Right ventricle myocardium superior (tissue), 1 donor: ENCODE data around the gene SIX1. TPM values are rescaled to one million over a fixed set of nuclear protein-coding genes. Genes with fewer than 3 reads are reported as not detected.

Experiments used
- ATAC-seq: fragments of 200-7000 bp; cut with Tn5 transposase; one replicate; pipeline ENCODE4 v1.9.1; 2020; ENCODE audit warnings: mild to moderate bottlenecking; ENCODE audit not compliant: poor library complexity
- DNase-seq: peaks from one replicate; pipeline ENCODE4 v3.0.0-alpha.2; 2020
- intact Hi-C: fragments of 100-400 bp; cut with DNase I; formaldehyde crosslinking; loops from one replicate; pipeline ENCODE4 v1.11.2; 2022
- total RNA-seq: library from RNA; stranded (reverse); fragmentation: NEBNext Ultra II Directional; extraction: Animal tissue kit (Norgen Biotek cat#: 25700); gene quantifications from one replicate; pipeline ENCODE4 v1.2.1, GENCODE V29; 2021
- donor health status: DM: no; HTN: yes; CAD: no; lungs with severe emphysema.

Gene SIX1
- total RNA-seq, 1 donor from 2014 or later = not detected

GRCh38 chr14:60645126-60645741 lies 4.0 kb downstream of the SIX1 start:
- intact Hi-C loops = no loop called here
- DNase-seq (no peak), ATAC-seq (no peak)

GRCh38 chr14:60644666-60645065 lies 4.6 kb downstream of the SIX1 start:
- intact Hi-C loops = no loop called here
- DNase-seq = no peak

GRCh38 chr14:60643463-60644314 lies 5.6 kb downstream of the SIX1 start:
- ATAC-seq = no peak
- no peak for DNase-seq
- intact Hi-C loops = no loop called here

More at GRCh38 chr14:60644666-60645065, 4.6 kb downstream of the SIX1 start:
- ATAC-seq = no peak

GRCh38 chr14:60643141-60643462 lies 6.2 kb downstream of the SIX1 start:
- DNase-seq = no peak

GRCh38 chr14:60642270-60643140 lies 6.8 kb downstream of the SIX1 start:
- intact Hi-C loops = no loop called here
- no peak for ATAC-seq

More at GRCh38 chr14:60643141-60643462, 6.2 kb downstream of the SIX1 start:
- no peak for ATAC-seq
- intact Hi-C loops = no loop called here

GRCh38 chr14:60641742-60642269 lies 7.5 kb downstream of the SIX1 start:
- intact Hi-C loops = no loop called here
- ATAC-seq (no peak), DNase-seq (no peak)

More at GRCh38 chr14:60642270-60643140, 6.8 kb downstream of the SIX1 start:
- no peak for DNase-seq

GRCh38 chr14:60640859-60641741 lies 8.2 kb downstream of the SIX1 start:
- intact Hi-C loops = no loop called here
- DNase-seq (no peak), ATAC-seq (no peak)

GRCh38 chr14:60639674-60640073 lies 9.6 kb downstream of the SIX1 start:
- ATAC-seq = no peak
- intact Hi-C loops = no loop called here
- DNase-seq = no peak

GRCh38 chr14:60637479-60638315 lies 11.6 kb downstream of the SIX1 start:
- no peak for DNase-seq
- ATAC-seq = no peak
- intact Hi-C loops = no loop called here

GRCh38 chr14:60636879-60637478 lies 12.3 kb downstream of the SIX1 start:
- no peak for ATAC-seq
- intact Hi-C loops = no loop called here
- no peak for DNase-seq

- intact Hi-C loops = no loop called here
- no peak for DNase-seq
- no peak for ATAC-seq
These were observed 15.1 kb downstream of the SIX1 start for GRCh38 chr14:60634153-60634552.

- ATAC-seq = no peak
- intact Hi-C loops = no loop called here
- no peak for DNase-seq
These were observed 16.5 kb downstream of the SIX1 start for GRCh38 chr14:60632777-60633176.

GRCh38 chr14:60632257-60632656 lies 17.0 kb downstream of the SIX1 start:
- no peak for ATAC-seq
- intact Hi-C loops = no loop called here
- DNase-seq = no peak

- DNase-seq (no peak), ATAC-seq (no peak)
- intact Hi-C loops = no loop called here
These were observed 17.4 kb downstream of the SIX1 start for GRCh38 chr14:60631842-60632241.

- ATAC-seq (no peak), DNase-seq (no peak)
- intact Hi-C loops = no loop called here
These were observed 19.1 kb downstream of the SIX1 start for GRCh38 chr14:60630129-60630528.

- no peak for ATAC-seq
- intact Hi-C loops = loop anchor here (5.0 kb wide), 1 partner anchor 623 kb away; no protein-coding TSS in a partner anchor
- no peak for DNase-seq
These were observed 20.4 kb downstream of the SIX1 start for GRCh38 chr14:60628892-60629291.

GRCh38 chr14:60622917-60623257 lies 26.4 kb downstream of the SIX1 start:
- DNase-seq (no peak), ATAC-seq (no peak)
- intact Hi-C loops = no loop called here
